ENCODE measurements around the gene SLC25A25.

The SLC25A25 gene

GRCh38 chr9:128049843-128050242 is 18.2 kb upstream of the SLC25A25 start:
- no peak for DNase-seq (ENCODE audit: low read depth)
- no peak overlapping the region for H3K4me3 ChIP-seq (ENCODE audit: low read depth, low read length)

DNA sequence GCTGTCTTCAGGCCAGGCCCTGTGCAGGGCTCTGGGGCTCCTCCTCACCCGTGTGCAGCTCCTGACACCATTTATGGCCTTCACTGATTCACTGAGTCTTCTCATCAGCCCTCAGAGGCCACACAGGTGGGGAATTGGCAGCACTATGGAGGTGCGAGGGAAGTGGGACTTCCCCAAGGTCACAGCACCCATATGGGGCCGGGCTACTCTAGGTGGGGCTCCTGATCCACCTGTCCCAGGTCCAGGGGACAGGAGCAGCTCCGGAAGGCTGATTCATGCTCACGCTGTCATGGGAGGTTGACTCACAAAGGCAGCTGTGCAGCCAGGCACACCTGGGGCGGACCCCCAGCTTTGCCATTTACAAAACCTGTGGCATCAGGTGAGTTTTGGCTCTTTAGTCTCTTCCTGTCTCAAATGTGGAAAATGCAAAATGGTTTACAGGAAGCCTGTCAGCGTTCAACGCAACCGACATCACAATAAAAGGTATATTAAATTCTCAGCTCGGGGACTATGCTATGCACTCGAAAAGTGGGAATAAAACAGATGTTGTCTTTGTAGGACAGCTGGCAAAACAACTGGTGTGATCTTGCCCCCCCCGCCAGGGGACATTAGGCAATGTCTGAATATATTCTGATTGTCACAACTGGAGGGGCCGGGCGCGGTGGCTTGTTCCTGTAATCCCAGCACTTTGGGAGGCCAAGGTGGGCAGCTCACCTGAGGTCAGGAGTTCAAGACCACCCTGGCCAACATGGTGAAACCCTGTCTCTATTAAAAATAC is 15.9 kb upstream of the SLC25A25 start:
- no peak for DNase-seq (ENCODE audit: low read depth)
- no peak overlapping the region for H3K4me3 ChIP-seq (ENCODE audit: low read depth, low read length)

DNA sequence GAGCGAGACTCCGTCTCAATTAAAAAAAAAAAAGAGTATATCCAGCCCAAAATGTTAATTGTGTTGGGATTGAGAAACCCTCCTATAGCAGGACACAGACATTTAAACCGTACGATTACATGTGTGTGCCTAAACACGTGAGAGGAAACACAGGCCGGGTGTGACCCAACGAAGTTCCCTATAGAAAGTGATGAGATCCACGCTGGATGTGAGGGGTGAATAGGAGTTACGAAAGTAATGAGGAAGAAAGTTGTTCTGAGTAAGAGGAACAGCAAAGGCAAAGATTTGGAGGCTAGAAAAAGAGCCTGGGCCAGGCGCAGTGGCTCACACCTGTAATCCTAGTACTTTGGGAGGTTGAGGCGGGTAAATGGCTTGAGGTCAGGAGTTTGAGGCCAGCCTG is 14.5 kb upstream of the SLC25A25 start:
- H3K4me3 ChIP-seq (ENCODE audit: low read depth, low read length), result no peak overlapping the region
- DNase-seq (ENCODE audit: low read depth), result no peak

DNA sequence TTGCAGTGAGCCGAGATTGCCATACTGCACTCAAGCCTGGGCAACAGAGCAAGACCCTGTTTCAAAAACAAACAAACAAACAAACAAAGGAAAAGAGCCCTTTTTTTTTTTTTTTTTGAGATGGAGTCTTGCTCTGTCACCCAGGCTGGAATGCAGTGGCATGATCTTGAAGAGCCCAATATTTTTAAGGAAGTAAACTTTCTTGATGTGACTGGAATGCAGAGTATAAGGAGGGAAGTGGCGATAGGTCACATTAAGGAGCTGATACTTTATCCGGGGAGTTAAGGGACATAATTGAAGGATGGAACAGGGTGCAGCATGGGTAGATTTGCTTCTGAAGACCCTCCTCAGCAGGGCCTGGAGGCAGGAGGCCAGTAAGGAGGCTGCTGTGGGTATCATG is 13.9 kb upstream of the SLC25A25 start:
- no peak overlapping the region for H3K4me3 ChIP-seq (ENCODE audit: low read depth, low read length)
- DNase-seq (ENCODE audit: low read depth), result no peak

GRCh38 chr9:128055344-128056040 is 12.5 kb upstream of the SLC25A25 start:
- no peak for DNase-seq (ENCODE audit: low read depth)
- H3K4me3 ChIP-seq (ENCODE audit: low read depth, low read length), result no peak overlapping the region

- no peak overlapping the region for H3K4me3 ChIP-seq (ENCODE audit: low read depth, low read length)
- DNase-seq (ENCODE audit: low read depth), result no peak
Measured at GRCh38 chr9:128056086-128056485, 11.9 kb upstream of the SLC25A25 start.

GRCh38 chr9:128056887-128057723 is 10.9 kb upstream of the SLC25A25 start:
- no peak for DNase-seq (ENCODE audit: low read depth)

DNA sequence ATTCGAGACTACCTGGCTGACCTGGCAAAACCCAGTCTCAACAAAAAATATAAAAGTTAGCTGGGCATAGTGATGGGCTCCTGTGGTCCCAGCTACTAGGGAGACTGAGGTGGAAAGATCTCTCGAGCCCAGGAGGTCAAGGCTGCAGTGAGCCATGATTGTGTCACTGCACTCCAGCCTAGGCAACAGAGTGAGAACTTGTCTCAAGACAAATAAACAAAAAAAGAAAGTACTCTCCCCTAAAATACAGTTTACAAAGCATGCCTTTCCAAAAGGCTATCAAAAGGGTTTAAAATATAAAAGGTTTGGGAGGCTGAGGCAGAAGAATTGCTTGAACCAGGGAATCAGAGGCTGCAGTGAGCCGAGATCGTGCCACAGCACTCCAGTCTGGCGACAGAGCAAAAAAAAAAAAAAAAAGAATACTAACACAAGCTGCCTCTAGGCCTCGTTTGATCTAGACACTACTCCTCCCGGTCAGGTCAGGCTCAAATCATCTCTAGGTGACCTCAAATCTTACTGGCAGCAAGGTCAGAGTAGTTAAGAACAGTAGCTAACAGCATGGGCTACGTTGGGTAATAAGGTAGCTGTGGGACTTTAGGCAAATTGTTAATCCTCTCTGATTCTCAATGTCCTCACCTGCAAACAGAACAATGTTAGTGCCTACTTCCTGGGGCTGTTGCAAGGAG is 10.2 kb upstream of the SLC25A25 start:
- no peak overlapping the region for H3K4me3 ChIP-seq (ENCODE audit: low read depth, low read length)
- DNase-seq (ENCODE audit: low read depth), result no peak

More at GRCh38 chr9:128056887-128057723, 10.9 kb upstream of the SLC25A25 start:
- no peak overlapping the region for H3K4me3 ChIP-seq (ENCODE audit: low read depth, low read length)

DNA sequence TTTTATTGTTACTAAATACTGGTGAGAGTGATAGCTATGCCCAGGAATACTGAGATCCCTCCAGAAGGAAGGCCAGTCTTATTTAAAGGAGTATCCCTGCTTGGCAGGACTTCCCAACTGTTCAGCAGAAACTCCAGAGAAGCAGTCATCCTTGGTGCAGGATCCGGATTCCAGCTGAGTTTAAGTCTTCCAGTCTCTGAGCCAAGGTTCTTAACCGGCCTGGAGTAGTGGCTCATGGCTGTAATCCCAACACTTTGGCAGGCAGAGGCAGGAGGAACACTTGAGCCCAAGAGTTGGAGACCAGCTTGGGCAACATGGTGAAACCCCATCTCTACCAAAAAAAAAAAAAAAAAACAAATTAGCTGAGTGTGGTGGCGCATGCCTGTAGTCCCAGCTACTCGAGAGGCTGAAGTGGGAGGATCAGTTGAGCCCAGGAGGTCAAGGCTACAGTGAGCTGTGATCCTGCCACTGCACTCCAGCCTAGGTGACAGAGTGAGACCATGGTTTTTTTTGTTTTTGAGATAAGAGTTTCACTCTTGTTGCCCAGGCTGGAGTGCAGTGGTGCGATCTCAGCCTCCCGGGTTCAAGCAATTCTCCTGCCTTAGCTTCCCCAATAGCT is 8.6 kb upstream of the SLC25A25 start:
- no peak overlapping the region for H3K4me3 ChIP-seq (ENCODE audit: low read depth, low read length)
- DNase-seq (ENCODE audit: low read depth), result no peak

DNA sequence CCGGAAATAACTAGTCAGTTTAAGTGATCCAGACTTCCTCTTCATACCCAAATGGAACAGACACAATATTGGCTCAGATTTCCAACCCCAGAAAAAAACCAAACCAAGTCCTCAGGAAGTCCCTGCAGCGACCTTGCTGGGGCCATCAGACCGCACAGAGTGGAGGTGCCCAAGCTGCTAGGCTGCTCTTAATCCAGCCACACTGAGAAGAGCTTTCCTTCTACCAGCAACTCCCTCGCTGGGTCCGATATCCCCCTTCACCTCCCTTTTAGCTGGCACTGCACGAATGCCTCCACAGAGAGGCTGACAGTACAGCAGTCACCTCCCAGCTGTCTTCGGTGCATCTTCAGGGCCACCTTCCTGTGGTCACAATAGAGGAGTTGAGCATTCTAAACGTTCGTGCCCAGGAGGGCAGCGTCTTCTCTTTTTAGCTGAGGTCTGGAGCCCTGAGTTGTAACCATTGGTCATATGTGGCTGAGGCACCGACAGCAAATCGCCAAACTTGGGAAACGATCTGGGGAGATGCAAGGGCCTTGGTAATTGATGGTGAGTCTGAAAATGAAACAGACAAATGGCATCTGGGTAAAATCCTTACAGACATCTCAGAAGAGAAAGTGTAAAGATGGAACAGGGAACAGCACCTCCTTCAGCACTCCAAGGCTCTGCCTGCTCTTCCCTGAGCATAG is 6.6 kb upstream of the SLC25A25 start:
- no peak overlapping the region for H3K4me3 ChIP-seq (ENCODE audit: low read depth, low read length)
- no peak for DNase-seq (ENCODE audit: low read depth)

GRCh38 chr9:128062279-128062678 is 5.8 kb upstream of the SLC25A25 start:
- no peak overlapping the region for H3K4me3 ChIP-seq (ENCODE audit: low read depth, low read length)

DNA sequence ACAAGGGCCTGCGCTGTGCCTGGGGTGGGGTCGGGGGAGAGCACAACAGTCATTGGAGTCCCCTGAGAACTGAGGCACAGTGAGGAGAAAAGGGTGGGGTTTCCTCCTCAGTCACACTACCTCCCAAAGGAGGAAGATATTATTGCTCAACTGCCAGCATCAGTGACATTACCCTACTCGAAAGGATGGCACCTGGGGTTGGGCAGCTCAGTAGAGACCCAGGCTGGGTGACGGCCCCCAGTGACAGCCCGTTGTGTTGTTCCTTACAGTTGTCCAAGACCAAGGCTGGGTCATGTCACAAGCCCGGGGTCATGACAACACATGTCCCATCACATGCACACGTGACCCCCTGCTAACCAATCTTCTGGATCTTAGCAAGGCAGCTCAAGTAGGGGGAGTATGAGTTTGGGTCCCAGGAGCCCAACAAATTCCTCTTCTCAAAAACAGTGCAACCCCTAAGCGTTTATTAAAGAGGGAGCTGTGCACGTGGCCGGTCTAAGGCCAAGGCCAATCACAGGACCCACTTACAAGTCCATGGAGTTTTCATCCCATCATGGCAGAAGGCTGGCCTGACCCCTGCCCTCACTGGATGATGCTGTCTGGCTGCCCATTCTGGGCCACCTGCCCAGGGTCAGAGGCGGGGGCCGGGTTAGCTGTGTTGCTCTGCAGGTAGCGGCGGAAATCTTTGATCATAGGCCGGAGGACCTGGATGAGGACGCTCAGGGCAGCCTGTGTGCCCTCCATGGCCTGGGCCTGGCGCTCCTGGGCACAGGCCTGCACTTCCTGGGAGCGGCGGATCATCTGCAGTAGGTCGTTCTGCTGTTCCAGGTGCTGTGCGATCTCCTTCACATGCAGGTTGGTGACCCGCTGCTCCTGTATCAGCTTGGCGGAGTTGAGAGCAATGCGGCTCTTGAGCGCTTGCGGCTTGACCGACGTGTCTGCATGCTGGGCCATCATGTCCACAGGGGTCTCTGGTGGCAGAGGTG is 4.9 kb upstream of the SLC25A25 start:
- DNase-seq (ENCODE audit: low read depth), result no peak
- H3K4me3 ChIP-seq (ENCODE audit: low read depth, low read length), result no peak overlapping the region

More at GRCh38 chr9:128062279-128062678, 5.8 kb upstream of the SLC25A25 start:
- no peak for DNase-seq (ENCODE audit: low read depth)

DNA sequence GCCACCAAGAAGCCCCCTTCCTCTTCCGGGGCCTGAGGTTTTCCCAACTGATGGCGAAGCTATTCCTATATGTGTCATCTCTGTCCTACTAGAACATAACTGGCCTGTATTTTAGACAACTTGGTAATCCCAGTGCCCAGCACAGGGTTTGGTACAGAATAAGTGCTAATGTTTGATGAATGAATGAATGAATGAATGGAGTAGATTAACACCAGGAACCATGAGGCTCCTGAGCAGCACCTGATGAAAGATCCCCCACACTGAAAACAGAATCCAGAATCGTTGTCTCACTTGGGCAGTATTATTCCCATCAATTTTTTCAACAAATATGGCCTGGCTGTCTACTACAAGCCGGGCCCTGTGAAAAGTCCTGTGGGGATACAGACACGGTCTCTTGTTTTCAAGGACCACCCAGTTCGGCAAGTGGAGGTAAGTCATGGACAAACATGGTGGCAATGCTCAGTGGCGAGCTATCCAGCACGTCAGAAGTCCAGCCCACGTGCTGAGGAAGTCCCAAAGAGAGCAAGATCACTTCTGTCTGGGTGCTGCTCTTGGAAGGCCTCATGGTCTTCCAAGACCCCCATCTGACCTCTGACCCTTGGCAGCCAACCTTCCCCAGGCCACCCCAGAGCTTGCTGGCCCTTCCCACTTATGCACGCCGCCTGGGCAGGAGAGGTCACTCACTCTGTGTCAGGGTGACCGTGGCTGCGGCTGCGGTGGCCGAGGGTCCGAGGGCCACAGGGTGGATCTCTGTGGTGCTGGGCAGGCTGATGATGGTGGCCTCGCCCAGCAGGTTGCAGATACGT is 1.9 kb upstream of the SLC25A25 start:
- DNase-seq (ENCODE audit: low read depth), result no peak
- H3K4me3 ChIP-seq (ENCODE audit: low read depth, low read length), result peak overlapping the region; percentile 80

- peak within 1 kb of the TSS; percentile 83 for H3K4me3 ChIP-seq (ENCODE audit: low read depth, low read length)
- peak; percentile 99 for DNase-seq (ENCODE audit: low read depth)
Measured at GRCh38 chr9:128066713-128067644, 1.1 kb upstream of the SLC25A25 start, which contains the start of gene NAIF1. TSS of gene NAIF1 (minus strand) at chr9:128067320. CDS start at chr9:128067101, 219 bp downstream.

GRCh38 chr9:128068386-128069205 is 564 bp downstream of the SLC25A25 start:
- peak overlapping the region; percentile 83 for H3K4me3 ChIP-seq (ENCODE audit: low read depth, low read length)
- no peak for DNase-seq (ENCODE audit: low read depth)

All from skeletal muscle cell (primary cell).